Heart left ventricle (tissue), 13 donors: ENCODE results near the gene HOATZ.

ENCODE experiments used
- CTCF ChIP-seq, 12 donors: fragments of 200-600 bp; sonication (generic) in 4 of 12; IDR thresholded peaks; one replicate each; pipeline versions ENCODE4 v1.5.0 to v1.8.0; 2018 to 2022; ENCODE audit warnings: antibody characterized with exemption in 12 of 12, mild to moderate bottlenecking in 5 of 12
- POLR2A ChIP-seq, 2 donors: fragments of 450-650 bp; IDR thresholded peaks; one replicate each; pipeline ENCODE4 v1.6.1; 2017; ENCODE audit warnings: antibody characterized with exemption in 2 of 2, mild to moderate bottlenecking in 2 of 2, moderate library complexity in 2 of 2
- donor health status: ischemic (EF 13 %, LVEDD 7.1; RV severe dilation, severe dysfunction).
- donor health status: DM: no; HTN: yes; CAD: no.
- donor health status: DM: no; HTN: no; CAD: no.
- donor health status: ischemic (EF 25% LVEDD 6.9; RV normal size, moderate dysfunction).
- donor health status: ischemic (EF 25% LVEDD 5.7; RV mildly dilated, moderate dysfunction).
- donor health status: ischemic (EF 35%, LVEDD 5.7; RV mildly dilated, moderate dysfunction).
- donor health status: nonischemic (EF 11% LVEDD 7.7; RV severe dilation, severe dysfunction).
- donor health status: DM: yes; HTN: yes; CAD: no.
- donor health status: PGD.
- donor health status: ischemic (EF 29% LVEDD 5.4; RV normal size, mild dysfunction).
- donor health status: nonischemic (EF 23%, LVEDD 6.1; RV moderate dilation, normal function).

GRCh38 chr11:111539426-111540113 lies 25.0 kb downstream of the HOATZ start:
- TF ChIP-seq POLR2A (IDR thresholded peaks at IDR 0.05): no peak
- no peak for TF ChIP-seq CTCF (IDR thresholded peaks at IDR 0.05)
